Naive thymus-derived CD4-positive, alpha-beta T cell (primary cell): Measurements from ENCODE around the gene SORL1-AS1.

Experiments
- ATAC-seq: fragments of 150-1000 bp; cut with Tn5 transposase; 2 replicates; pipeline ENCODE4 v1.10.0; 2021; ENCODE audit warnings: mild to moderate bottlenecking, moderate library complexity
- CTCF ChIA-PET: fragments of 350-600 bp; sonication (Branson Sonifier 250); formaldehyde crosslinking; loops from one replicate; lab custom pipeline; 2021; ENCODE audit warnings: antibody characterized with exemption; lab: Charles Lee
- POLR2A ChIA-PET: fragments of 350-600 bp; sonication (Branson Sonifier 250); formaldehyde crosslinking; loops from one replicate; lab custom pipeline; 2021; ENCODE audit warnings: antibody characterized with exemption, inconsistent platforms; lab: Charles Lee
- DNase-seq, 9 donors: peaks; one replicate each; pipeline versions ENCODE4 v3.0.0 to v3.0.0-alpha.2; 2020 to 2022; ENCODE audit warnings: mixed read lengths in 1 of 9
- H3K27ac ChIP-seq: one replicate; pipeline ENCODE4 v1.7.0; 2013; ENCODE audit warnings: mild to moderate bottlenecking, low read depth, low read length, moderate library complexity
- H3K27me3 ChIP-seq, 2 donors: one replicate each; pipeline ENCODE4 v1.7.0; 2013; ENCODE audit warnings: low read length in 2 of 2, mild to moderate bottlenecking in 2 of 2, moderate library complexity in 2 of 2; ENCODE audit not compliant: control insufficient read depth in 2 of 2, insufficient read depth in 2 of 2
- H3K36me3 ChIP-seq, 3 experiments: 1 replicate in 2 of 3; 2 replicates in 1 of 3; pipeline ENCODE4 v1.7.0; 2013; ENCODE audit warnings: low read length in 3 of 3, mild to moderate bottlenecking in 3 of 3, moderate library complexity in 1 of 3; ENCODE audit not compliant: insufficient read depth in 3 of 3, control insufficient read depth in 2 of 3
- H3K4me1 ChIP-seq, 2 donors: one replicate each; pipeline ENCODE4 v1.7.0; 2013; ENCODE audit warnings: low read length in 2 of 2, mild to moderate bottlenecking in 2 of 2, moderate library complexity in 1 of 2; ENCODE audit not compliant: control insufficient read depth in 2 of 2, insufficient read depth in 2 of 2
- H3K4me3 ChIP-seq: 2 replicates; pipeline ENCODE4 v1.7.0; 2013; ENCODE audit warnings: mild to moderate bottlenecking, low read length
- H3K9me3 ChIP-seq, 3 experiments: 1 replicate in 2 of 3; 2 replicates in 1 of 3; pipeline ENCODE4 v1.7.0; 2013; ENCODE audit warnings: low read length in 3 of 3; ENCODE audit not compliant: control insufficient read depth in 2 of 3
- H3K27ac Mint-ChIP-seq, 9 donors: one replicate each; pipeline ENCODE4 v1.8.0; 2020 to 2022; ENCODE audit warnings: mixed read lengths in 9 of 9, mild to moderate bottlenecking in 8 of 9, moderate library complexity in 5 of 9, inconsistent platforms in 2 of 9
- H3K27me3 Mint-ChIP-seq, 5 donors: one replicate each; pipeline ENCODE4 v1.8.0; 2021 to 2022; ENCODE audit warnings: mixed read lengths in 5 of 5, mild to moderate bottlenecking in 1 of 5
- H3K36me3 Mint-ChIP-seq, 5 donors: one replicate each; pipeline ENCODE4 v1.8.0; 2020 to 2022; ENCODE audit warnings: mixed read lengths in 5 of 5, mild to moderate bottlenecking in 3 of 5, inconsistent platforms in 1 of 5
- H3K4me1 Mint-ChIP-seq, 7 donors: one replicate each; pipeline ENCODE4 v1.8.0; 2020 to 2022; ENCODE audit warnings: mixed read lengths in 7 of 7, mild to moderate bottlenecking in 3 of 7, inconsistent platforms in 1 of 7
- H3K4me3 Mint-ChIP-seq, 10 donors: one replicate each; pipeline ENCODE4 v1.8.0; 2020 to 2022; ENCODE audit warnings: mild to moderate bottlenecking in 10 of 10, mixed read lengths in 10 of 10, moderate library complexity in 6 of 10, inconsistent platforms in 2 of 10
- H3K9me3 Mint-ChIP-seq, 11 donors: one replicate each; pipeline ENCODE4 v1.8.0; 2020 to 2022; ENCODE audit warnings: mixed read lengths in 11 of 11, mild to moderate bottlenecking in 4 of 11, inconsistent platforms in 1 of 11, moderate library complexity in 1 of 11
- intact Hi-C, 2 donors: fragments of 100-400 bp; cut with micrococcal nuclease; formaldehyde crosslinking; loops; one replicate each; pipeline ENCODE4 v1.15.1; 2023

Gene SORL1-AS1

GRCh38 chr11:121472312-121472711 lies 19.5 kb upstream of the SORL1-AS1 start:
- H3K27me3 ChIP-seq = no peaks in the 10 kb centered on the region
- intact Hi-C loops = no loop called here
- no peaks in the 10 kb centered on the region for H3K9me3 Mint-ChIP-seq
- ChIA-PET POLR2A (interaction anchor here (0.7 to 1.2 kb wide), 2 partner anchors 20 to 94 kb away, joined by 3 read pairs; partner anchors contain the start of gene SORL1-AS1), CTCF (no interaction called here)
- peaks cover 11 to 43% (median 17%) of the 10 kb centered on the region in 3 experiments for H3K36me3 ChIP-seq
- peak overlapping the region; percentile 12 to 89 (median 41) for H3K27ac Mint-ChIP-seq
- H3K4me1 Mint-ChIP-seq = peaks cover 77 to 99% (median 91%) of the 10 kb centered on the region in 7 donors
- DNase-seq = no peak
- peaks cover 13 to 69% (median 36%) of the 10 kb centered on the region in 5 donors for H3K36me3 Mint-ChIP-seq
- H3K4me3 Mint-ChIP-seq = peak overlapping the region in 4 of 10 donors; percentile 0 to 51 (median 32)
- H3K4me1 ChIP-seq = peaks cover 47 to 63% of the 10 kb centered on the region in 2 donors
- peak; percentile 29 for ATAC-seq
- no peak overlapping the region for H3K4me3 ChIP-seq
- H3K27me3 Mint-ChIP-seq = no peaks in the 10 kb centered on the region
- no peak overlapping the region for H3K27ac ChIP-seq
- H3K9me3 ChIP-seq = no peaks in the 10 kb centered on the region

DNA sequence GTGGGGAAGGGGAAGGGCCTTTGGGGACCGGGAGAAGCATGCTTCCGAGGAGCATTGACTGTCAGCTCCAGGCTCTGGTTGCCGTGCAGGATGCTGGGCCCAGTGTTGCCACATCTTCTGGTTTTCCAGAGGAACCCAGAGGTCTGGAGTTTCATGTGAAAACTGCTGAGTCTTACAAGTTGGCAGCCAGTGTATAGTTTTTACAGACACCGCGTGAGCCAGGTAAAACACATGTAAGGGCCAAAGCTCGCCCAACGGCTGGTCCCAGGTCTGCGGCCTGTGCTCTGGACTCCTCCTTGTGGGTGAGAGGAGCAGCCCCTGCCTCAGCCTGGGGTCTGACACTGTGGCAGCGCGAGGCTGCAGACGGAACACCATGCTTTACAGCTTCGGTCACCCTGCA lies 18.4 kb upstream of the SORL1-AS1 start:
- H3K27ac Mint-ChIP-seq = peak overlapping the region in 3 of 9 donors; percentile 36 to 71 (median 65)

DNA sequence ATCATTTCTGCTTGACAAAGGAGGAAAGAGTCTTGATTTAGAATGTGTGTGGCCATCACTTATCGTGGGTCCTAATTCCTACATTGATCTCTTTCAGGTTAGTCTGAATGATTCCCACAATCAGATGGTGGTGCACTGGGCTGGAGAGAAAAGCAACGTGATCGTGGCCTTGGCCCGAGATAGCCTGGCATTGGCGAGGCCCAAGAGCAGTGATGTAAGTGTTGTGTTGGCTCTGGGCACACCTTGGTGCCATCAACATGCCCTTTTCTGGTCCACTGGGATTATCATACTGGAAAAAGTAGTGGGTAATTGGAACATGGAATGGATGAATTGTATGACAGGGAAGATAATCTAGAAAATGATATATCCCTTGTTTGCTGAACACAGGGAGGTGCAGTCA lies 17.1 kb upstream of the SORL1-AS1 start:
- intact Hi-C loops = loop anchor here in 1 of 2 donors (10.0 kb wide), 1 partner anchor 1595 kb away; the partner anchor contains the start of gene HSPA8
- CTCF ChIA-PET = interaction anchor here (0.6 kb wide), 1 partner anchor 106 kb away, joined by 7 read pairs; no protein-coding TSS in a partner anchor
- no peak for ATAC-seq
- H3K4me3 Mint-ChIP-seq = peak overlapping the region in 6 of 10 donors; percentile 7 to 99 (median 56)
- peaks cover 11 to 41% (median 13%) of the 10 kb centered on the region in 3 experiments for H3K36me3 ChIP-seq
- H3K27me3 ChIP-seq = no peaks in the 10 kb centered on the region
- POLR2A ChIA-PET = interaction anchor here (0.7 to 13.5 kb wide), 4 partner anchors 11 to 122 kb away, joined by 5 to 425 read pairs (median 40); partner anchors contain the start of genes SORL1 and SORL1-AS1
- H3K4me1 Mint-ChIP-seq = peaks cover 75 to 99% (median 91%) of the 10 kb centered on the region in 7 donors
- DNase-seq = no peak
- H3K9me3 Mint-ChIP-seq = no peaks in the 10 kb centered on the region
- H3K4me3 ChIP-seq = no peak overlapping the region
- H3K27me3 Mint-ChIP-seq = no peaks in the 10 kb centered on the region
- peaks cover 64 to 77% of the 10 kb centered on the region in 2 donors for H3K4me1 ChIP-seq
- peak overlapping the region in 8 of 9 donors; percentile 65 to 99 (median 93) for H3K27ac Mint-ChIP-seq
- no peaks in the 10 kb centered on the region for H3K9me3 ChIP-seq
- H3K27ac ChIP-seq = peak overlapping the region; percentile 8
- peaks cover 13 to 52% (median 22%) of the 10 kb centered on the region in 5 donors for H3K36me3 Mint-ChIP-seq

More for the DNA sequence above, 18.4 kb upstream of the SORL1-AS1 start:
- Histone ChIP-seq H3K36me3 (peaks cover 11 to 41% (median 13%) of the 10 kb centered on the region in 3 experiments), H3K27me3 (no peaks in the 10 kb centered on the region), H3K4me3 (no peak overlapping the region), H3K9me3 (no peaks in the 10 kb centered on the region), H3K27ac (no peak overlapping the region), H3K4me1 (peaks cover 54 to 68% of the 10 kb centered on the region in 2 donors)
- Mint-ChIP-seq H3K4me3 (peak overlapping the region in 3 of 10 donors; percentile 4 to 45 (median 15)), H3K9me3 (no peaks in the 10 kb centered on the region), H3K4me1 (peaks cover 78 to 99% (median 91%) of the 10 kb centered on the region in 7 donors), H3K36me3 (peaks cover 13 to 64% (median 33%) of the 10 kb centered on the region in 5 donors), H3K27me3 (no peaks in the 10 kb centered on the region)
- ATAC-seq (no peak), DNase-seq (no peak)
- intact Hi-C loops = no loop called here
- ChIA-PET POLR2A (interaction anchor here (0.9 to 1.2 kb wide), 2 partner anchors 9 to 18 kb away, joined by 3 read pairs; partner anchors contain the start of gene SORL1-AS1), CTCF (interaction anchor here (0.7 kb wide), 1 partner anchor 120 kb away, joined by 3 read pairs; no protein-coding TSS in a partner anchor)

- intact Hi-C loops = loop anchor here (1.0 to 10.0 kb wide), 5 partner anchors 9 to 1597 kb away; partner anchors contain the start of genes HSPA8 (in 1 of the 2), SORL1 (in 1 of the 2) and SORL1-AS1 (in 1 of the 2)
- Mint-ChIP-seq H3K27ac (peak overlapping the region; percentile 84 to 99 (median 92)), H3K4me1 (peaks cover 81 to 99% (median 94%) of the 10 kb centered on the region in 7 donors), H3K27me3 (no peaks in the 10 kb centered on the region), H3K36me3 (peaks cover 13 to 42% (median 22%) of the 10 kb centered on the region in 5 donors), H3K4me3 (peak overlapping the region; percentile 70 to 99 (median 78)), H3K9me3 (no peaks in the 10 kb centered on the region)
- Histone ChIP-seq H3K4me1 (peaks cover 83 to 92% of the 10 kb centered on the region in 2 donors), H3K4me3 (no peak overlapping the region), H3K36me3 (peaks cover 10 to 31% (median 11%) of the 10 kb centered on the region in 3 experiments), H3K27ac (peak overlapping the region; percentile 77), H3K9me3 (no peaks in the 10 kb centered on the region), H3K27me3 (no peaks in the 10 kb centered on the region)
- ChIA-PET POLR2A (interaction anchor here (0.6 to 13.5 kb wide), 13 partner anchors 9 to 176 kb away, joined by 3 to 425 read pairs (median 7); partner anchors contain the start of genes SC5D, SORL1 and SORL1-AS1), CTCF (interaction anchor here (0.7 to 8.2 kb wide), 7 partner anchors 11 to 77 kb away, joined by 3 to 68 read pairs (median 4); partner anchors contain the start of genes SORL1 and SORL1-AS1)
- DNase-seq (peak; percentile 40 to 88 (median 78)), ATAC-seq (peak; percentile 86)
Observed at GRCh38 chr11:121467965-121468364, 15.2 kb upstream of the SORL1-AS1 start.

GRCh38 chr11:121467471-121467870 lies 14.7 kb upstream of the SORL1-AS1 start:
- no peak for DNase-seq
- intact Hi-C loops = loop anchor here in 1 of 2 donors (10.0 kb wide), 1 partner anchor 1597 kb away; the partner anchor contains the start of gene HSPA8
- peak overlapping the region; percentile 1 for H3K4me3 ChIP-seq

More at GRCh38 chr11:121467471-121467870, 14.7 kb upstream of the SORL1-AS1 start:
- H3K9me3 ChIP-seq = no peaks in the 10 kb centered on the region
- Mint-ChIP-seq H3K36me3 (peaks cover 13 to 37% (median 22%) of the 10 kb centered on the region in 5 donors), H3K4me1 (peaks cover 81 to 99% (median 94%) of the 10 kb centered on the region in 7 donors), H3K27ac (peak overlapping the region; percentile 84 to 99 (median 92)), H3K9me3 (no peaks in the 10 kb centered on the region), H3K27me3 (no peaks in the 10 kb centered on the region), H3K4me3 (peak overlapping the region; percentile 70 to 99 (median 78))
- H3K27me3 ChIP-seq = no peaks in the 10 kb centered on the region
- peaks cover 10 to 31% (median 11%) of the 10 kb centered on the region in 3 experiments for H3K36me3 ChIP-seq
- CTCF ChIA-PET = interaction anchor here (0.8 to 8.2 kb wide), 7 partner anchors 11 to 77 kb away, joined by 3 to 68 read pairs (median 4); partner anchors contain the start of genes SORL1 and SORL1-AS1
- H3K27ac ChIP-seq = peak overlapping the region; percentile 77
- peaks cover 88 to 92% of the 10 kb centered on the region in 2 donors for H3K4me1 ChIP-seq
- no peak for ATAC-seq
- POLR2A ChIA-PET = interaction anchor here (0.6 to 13.5 kb wide), 13 partner anchors 8 to 175 kb away, joined by 3 to 425 read pairs (median 7); partner anchors contain the start of genes SC5D, SORL1 and SORL1-AS1
